Spleen (tissue), 11 donors: ENCODE results near the gene RALY. TPM values are rescaled to one million over a fixed set of nuclear protein-coding genes. Genes with fewer than 3 reads are reported as not detected.

Experiments used
- DNase-seq: peaks from one replicate; pipeline ENCODE4 v3.0.0-alpha.2; 2020
- H3K27ac ChIP-seq, 8 donors: fragments of 200-600 bp; sonication (generic) in 7 of 8; 1 replicate in 4 of 8; 2 replicates in 4 of 8; pipeline versions ENCODE4 v1.5.0 to v1.8.0; 2016 to 2021; ENCODE audit warnings: inconsistent platforms in 4 of 8, mild to moderate bottlenecking in 4 of 8, moderate library complexity in 1 of 8
- H3K27me3 ChIP-seq, 7 donors: fragments of 200-600 bp; sonication (generic) in 6 of 7; replicated peaks in 1 of 7; 1 replicate in 4 of 7; 2 replicates in 3 of 7; pipeline versions ENCODE4 v1.5.0 to v1.8.0; 2016 to 2021; ENCODE audit warnings: inconsistent platforms in 3 of 7, mild to moderate bottlenecking in 1 of 7
- H3K36me3 ChIP-seq, 6 donors: fragments of 200-600 bp; sonication (generic) in 5 of 6; 1 replicate in 4 of 6; 2 replicates in 2 of 6; pipeline versions ENCODE4 v1.5.0 to v1.8.0; 2016 to 2021; ENCODE audit warnings: inconsistent platforms in 2 of 6
- H3K4me1 ChIP-seq, 6 donors: fragments of 200-600 bp; sonication (generic) in 5 of 6; 1 replicate in 3 of 6; 2 replicates in 3 of 6; pipeline versions ENCODE4 v1.5.0 to v1.8.0; 2016 to 2021; ENCODE audit warnings: inconsistent platforms in 3 of 6
- H3K4me3 ChIP-seq, 8 donors: fragments of 200-600 bp; sonication (generic) in 7 of 8; 1 replicate in 4 of 8; 2 replicates in 4 of 8; pipeline versions ENCODE4 v1.5.0 to v1.8.0; 2016 to 2021; ENCODE audit warnings: inconsistent platforms in 4 of 8, mild to moderate bottlenecking in 4 of 8, moderate library complexity in 2 of 8
- H3K9me3 ChIP-seq, 8 donors: fragments of 200-600 bp; sonication (generic) in 7 of 8; 1 replicate in 4 of 8; 2 replicates in 4 of 8; pipeline versions ENCODE4 v1.5.0 to v1.8.0; 2016 to 2021; ENCODE audit warnings: inconsistent platforms in 4 of 8
- POLR2A ChIP-seq, 3 donors: fragments of 450-650 bp; IDR thresholded peaks; one replicate each; pipeline ENCODE4 v1.5.1; 2017; ENCODE audit warnings: antibody characterized with exemption in 3 of 3, mild to moderate bottlenecking in 1 of 3
- POLR2AphosphoS5 ChIP-seq, 3 donors: sonication (generic); formaldehyde crosslinking; IDR thresholded peaks; one replicate each; pipeline ENCODE4 v1.5.1; 2017; ENCODE audit warnings: antibody characterized with exemption in 3 of 3
- WGBS, 5 donors: extraction: QIAGEN DNeasy Blood & Tissue Kit in 3 of 5; methylation state at CpG; one replicate each; pipeline versions ENCODE4 v1.1.5 to v1.1.7; 2013 to 2018; 5-methylcytosine and 5-hydroxymethylcytosine counted together
- intact Hi-C: fragments of 100-400 bp; cut with DNase I; formaldehyde crosslinking; loops from one replicate; pipeline ENCODE4 v1.15.0; 2023; ENCODE audit warnings: low total_unique reads
- polyA plus RNA-seq, 3 donors: library from polyadenylated mRNA; stranded (reverse); fragments of 200-250 nt; gene quantifications; one replicate each; pipeline ENCODE4 v1.2.1, GENCODE V29; 2013
- total RNA-seq, 7 donors: library from RNA; depleted of rRNA in 3 of 7; stranded (reverse); fragments of >200 nt in 3 of 7; fragmentation: NEBNext Ultra II Directional in 4 of 7; extraction: Animal tissue kit (Norgen Biotek cat#: 25700) in 4 of 7; gene quantifications; one replicate each; pipeline versions ENCODE4 v1.1.0 to v1.2.1, GENCODE V29; 2016 to 2021
- TF ChIP-seq, protein P1 (sequence below), 11 experiments: fragments of 200-600 bp in 7 of 11; fragments of 450-650 bp in 4 of 11; sonication (generic) in 4 of 11; IDR thresholded peaks in 8 of 11; conservative IDR thresholded peaks in 3 of 11; 1 replicate in 7 of 11; 2 replicates in 4 of 11; pipeline versions ENCODE4 v1.4.0 to v1.8.0; 2016 to 2021; ENCODE audit warnings: antibody characterized with exemption in 11 of 11, inconsistent platforms in 4 of 11, mild to moderate bottlenecking in 1 of 11
- donor health status: healthy with polysubstance abuse.
- donor health status: DM: no; HTN: no; CAD: no; lungs with moderate emphysema.
- donor health status: DM: no; HTN: no; CAD: no.
- donor health status: Bipolar disorder and iron deficiency.
- donor health status: healthy.
- donor health status: DM: no; HTN: no; CAD: no.
- donor health status: DM: yes; HTN: yes; CAD: no.

The RALY gene
- total and polyA plus RNA-seq, 10 donors = 72.9 to 133 (median 99.7) TPM

DNA sequence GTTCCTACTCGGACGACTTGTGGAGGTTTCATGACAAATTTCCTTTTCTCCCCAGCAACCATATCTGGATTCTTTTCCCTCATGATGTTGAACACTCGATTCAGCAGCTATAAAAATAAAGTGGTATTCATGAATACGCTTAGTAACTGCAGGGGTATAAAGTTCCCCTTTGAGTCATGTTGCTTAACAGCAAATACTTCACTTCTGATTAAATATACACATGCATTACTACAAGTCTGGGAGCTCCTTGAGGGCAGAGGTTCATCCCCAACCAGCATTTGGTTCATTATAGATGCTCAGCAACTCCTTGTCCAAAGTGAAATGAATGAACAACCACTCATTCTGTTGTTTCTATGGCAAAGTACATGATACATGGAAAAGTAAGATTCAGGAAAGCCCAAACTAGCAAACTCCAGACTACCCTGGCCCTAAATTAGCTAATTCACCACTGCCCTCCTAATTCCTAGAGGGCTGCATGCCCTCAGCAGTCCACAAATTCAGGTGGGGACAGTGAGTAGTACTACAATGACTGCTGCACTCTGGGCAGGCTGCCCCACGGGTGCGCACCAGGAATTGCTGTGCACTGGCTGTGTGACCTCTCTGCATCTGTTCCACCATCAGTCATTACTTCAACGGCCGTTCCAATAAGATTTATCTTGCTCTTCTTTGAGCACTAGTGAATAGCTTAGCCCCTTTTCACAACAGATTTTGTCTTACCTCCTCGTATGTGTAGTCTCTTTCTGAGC, 103.2 kb downstream of the RALY start:
- Histone ChIP-seq H3K4me3 (no peak overlapping the region), H3K36me3 (peaks cover 4 to 100% (median 98%) of the 10 kb centered on the region in 6 donors), H3K27ac (no peak overlapping the region), H3K4me1 (peaks cover 0 to 18% (median 0%) of the 10 kb centered on the region in 6 donors), H3K27me3 (no peaks in the 10 kb centered on the region), H3K9me3 (no peaks in the 10 kb centered on the region)
- WGBS, 5 donors = 87 to 94% (median 90%) methylated on average over 9 of the region's 9 CpGs
- TF ChIP-seq POLR2A (IDR thresholded peaks at IDR 0.05) (no peak), POLR2AphosphoS5 (IDR thresholded peaks at IDR 0.05) (peak in 2 of 3 donors; percentile 30 to 39)
- intact Hi-C loops = no loop called here
- DNase-seq = no peak

DNA sequence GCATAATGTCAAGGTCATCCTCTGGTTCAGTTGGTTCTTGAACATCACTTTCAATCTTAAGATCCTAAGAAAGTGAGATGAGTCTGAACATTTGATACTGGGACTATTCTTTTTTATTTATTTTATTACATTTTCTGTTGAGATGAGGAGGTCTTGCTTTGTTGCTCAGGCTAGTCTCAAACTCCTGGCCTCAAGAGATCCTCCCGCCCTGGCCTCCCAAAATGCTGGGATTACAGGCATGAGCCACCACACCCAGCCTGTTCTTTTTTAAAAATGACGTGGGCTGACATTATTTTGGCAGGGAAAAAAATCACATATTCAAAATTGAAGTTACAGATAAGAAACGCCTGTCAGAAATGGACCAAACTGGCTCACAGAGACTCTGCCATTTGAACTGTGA, 104.9 kb downstream of the RALY start:
- H3K27ac ChIP-seq = no peak overlapping the region
- no peak for TF ChIP-seq POLR2A (IDR thresholded peaks at IDR 0.05)
- no peak for TF ChIP-seq POLR2AphosphoS5 (IDR thresholded peaks at IDR 0.05)
- TF ChIP-seq, protein P1, sequence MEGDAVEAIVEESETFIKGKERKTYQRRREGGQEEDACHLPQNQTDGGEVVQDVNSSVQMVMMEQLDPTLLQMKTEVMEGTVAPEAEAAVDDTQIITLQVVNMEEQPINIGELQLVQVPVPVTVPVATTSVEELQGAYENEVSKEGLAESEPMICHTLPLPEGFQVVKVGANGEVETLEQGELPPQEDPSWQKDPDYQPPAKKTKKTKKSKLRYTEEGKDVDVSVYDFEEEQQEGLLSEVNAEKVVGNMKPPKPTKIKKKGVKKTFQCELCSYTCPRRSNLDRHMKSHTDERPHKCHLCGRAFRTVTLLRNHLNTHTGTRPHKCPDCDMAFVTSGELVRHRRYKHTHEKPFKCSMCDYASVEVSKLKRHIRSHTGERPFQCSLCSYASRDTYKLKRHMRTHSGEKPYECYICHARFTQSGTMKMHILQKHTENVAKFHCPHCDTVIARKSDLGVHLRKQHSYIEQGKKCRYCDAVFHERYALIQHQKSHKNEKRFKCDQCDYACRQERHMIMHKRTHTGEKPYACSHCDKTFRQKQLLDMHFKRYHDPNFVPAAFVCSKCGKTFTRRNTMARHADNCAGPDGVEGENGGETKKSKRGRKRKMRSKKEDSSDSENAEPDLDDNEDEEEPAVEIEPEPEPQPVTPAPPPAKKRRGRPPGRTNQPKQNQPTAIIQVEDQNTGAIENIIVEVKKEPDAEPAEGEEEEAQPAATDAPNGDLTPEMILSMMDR (IDR thresholded peaks at IDR 0.05 in 8 of 11, conservative IDR thresholded peaks at IDR 0.05 in 3 of 11) = no peak
- no peaks in the 10 kb centered on the region for H3K9me3 ChIP-seq
- intact Hi-C loops = no loop called here
- DNase-seq = no peak
- H3K27me3 ChIP-seq = no peaks in the 10 kb centered on the region
- peaks cover 0 to 34% (median under 1%) of the 10 kb centered on the region in 6 donors for H3K4me1 ChIP-seq
- H3K4me3 ChIP-seq = no peak overlapping the region
- 82 to 90% (median 88%) methylated on average over 3 of the region's 3 CpGs for WGBS, 5 donors
- peaks cover 4 to 100% (median 98%) of the 10 kb centered on the region in 6 donors for H3K36me3 ChIP-seq

DNA sequence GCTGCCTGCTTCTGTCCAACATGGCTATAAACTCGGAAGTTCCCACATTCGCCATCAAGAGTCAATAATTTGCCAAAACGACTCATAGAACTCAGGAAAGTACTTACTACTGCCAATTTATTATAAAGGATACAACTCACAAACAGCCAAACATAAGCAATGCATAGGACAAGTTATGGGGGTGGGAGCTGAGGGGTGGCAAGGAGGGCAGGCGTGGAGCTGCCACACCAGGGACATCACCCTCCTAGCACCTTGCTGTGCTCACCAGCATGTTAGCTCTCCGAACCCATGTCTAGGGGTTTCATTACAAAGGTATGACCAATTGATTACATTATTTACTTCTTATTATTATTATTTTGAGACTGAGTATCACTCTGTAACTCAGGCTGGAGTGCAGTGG, 106.0 kb downstream of the RALY start:
- no peak overlapping the region for H3K27ac ChIP-seq

DNA sequence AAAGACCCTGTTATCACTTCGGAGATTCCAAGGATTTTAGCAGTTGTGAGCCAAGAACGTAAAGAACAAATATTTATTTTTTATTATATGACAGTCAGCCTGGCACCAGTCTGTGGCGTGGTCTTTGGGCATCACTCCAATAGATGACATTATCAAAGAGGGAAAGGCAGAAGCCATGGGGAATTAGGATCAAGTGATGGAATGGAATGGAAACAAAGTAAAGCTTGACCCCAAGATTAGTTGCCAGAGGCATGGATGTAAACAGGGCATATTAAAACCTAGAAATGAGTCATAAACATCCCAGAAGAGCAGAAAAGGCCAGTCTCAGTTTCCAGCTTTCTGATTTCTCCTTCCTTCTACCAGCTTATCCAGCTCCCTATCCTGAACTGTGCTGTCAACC, 106.9 kb downstream of the RALY start:
- no peaks in the 10 kb centered on the region for H3K9me3 ChIP-seq
- H3K36me3 ChIP-seq = peaks cover 2 to 100% (median 99%) of the 10 kb centered on the region in 6 donors
- H3K27ac ChIP-seq = no peak overlapping the region
- H3K4me3 ChIP-seq = no peak overlapping the region
- intact Hi-C loops = no loop called here
- WGBS, 5 donors = 87 to 92% (median 89%) methylated on average over 3 of the region's 3 CpGs
- TF ChIP-seq POLR2A (IDR thresholded peaks at IDR 0.05) (no peak), POLR2AphosphoS5 (IDR thresholded peaks at IDR 0.05) (no peak)
- TF ChIP-seq, protein P1 (IDR thresholded peaks at IDR 0.05 in 8 of 11, conservative IDR thresholded peaks at IDR 0.05 in 3 of 11) = no peak
- no peak for DNase-seq
- peaks cover 8 to 54% (median 18%) of the 10 kb centered on the region in 6 donors for H3K4me1 ChIP-seq
- no peaks in the 10 kb centered on the region for H3K27me3 ChIP-seq

More for the DNA sequence above, 106.0 kb downstream of the RALY start:
- Histone ChIP-seq H3K4me1 (peaks cover 0 to 45% (median 9%) of the 10 kb centered on the region in 6 donors), H3K9me3 (no peaks in the 10 kb centered on the region), H3K27me3 (no peaks in the 10 kb centered on the region), H3K4me3 (no peak overlapping the region), H3K36me3 (peaks cover 2 to 100% (median 100%) of the 10 kb centered on the region in 6 donors)
- TF ChIP-seq POLR2AphosphoS5 (IDR thresholded peaks at IDR 0.05) = peak in 2 of 3 donors; percentile 24 to 37
- no peak for TF ChIP-seq POLR2A (IDR thresholded peaks at IDR 0.05)
- 89 to 96% (median 92%) methylated on average over 5 of the region's 5 CpGs for WGBS, 5 donors
- intact Hi-C loops = no loop called here
- DNase-seq = no peak

DNA sequence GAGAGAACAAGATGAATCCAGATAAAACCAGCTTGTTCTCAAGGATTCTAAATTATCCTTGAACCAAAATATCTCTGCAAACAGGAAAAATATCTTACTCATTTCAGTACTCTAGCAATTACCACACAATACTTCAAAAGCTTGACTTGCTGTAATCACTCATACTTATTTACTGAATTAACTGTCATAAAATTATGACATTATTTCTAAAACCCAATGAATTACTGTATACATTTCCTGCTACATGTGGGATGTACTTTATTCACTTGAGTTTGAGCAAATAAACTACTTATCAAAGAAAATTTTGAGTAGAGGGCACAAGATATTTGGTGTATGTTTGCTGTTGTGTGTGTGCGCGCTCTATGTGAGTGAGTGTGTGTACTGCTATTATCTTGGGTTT, 108.6 kb downstream of the RALY start:
- intact Hi-C loops = no loop called here
- peak overlapping the region in 1 of 8 donors; percentile 10 for H3K27ac ChIP-seq
- WGBS, 5 donors = 93 to 100% (median 98%) methylated on average over 2 of the region's 2 CpGs

More for the DNA sequence above, 108.6 kb downstream of the RALY start:
- TF ChIP-seq POLR2AphosphoS5 (IDR thresholded peaks at IDR 0.05) (no peak), POLR2A (IDR thresholded peaks at IDR 0.05) (no peak)
- TF ChIP-seq, protein P1 (IDR thresholded peaks at IDR 0.05 in 8 of 11, conservative IDR thresholded peaks at IDR 0.05 in 3 of 11) = no peak
- peaks cover 2 to 97% (median 81%) of the 10 kb centered on the region in 6 donors for H3K36me3 ChIP-seq
- H3K4me3 ChIP-seq = no peak overlapping the region
- no peaks in the 10 kb centered on the region for H3K9me3 ChIP-seq
- peaks cover 19 to 72% (median 36%) of the 10 kb centered on the region in 6 donors for H3K4me1 ChIP-seq
- H3K27me3 ChIP-seq = no peaks in the 10 kb centered on the region
- no peak for DNase-seq
